WI38 (cell line): Measurements from ENCODE around the gene TEX2.
A peak's percentile ranks its signal among the peaks of the same experiment; 100 is the strongest.

ENCODE experiments used
- H3K4me3 ChIP-seq: 2 replicates; pipeline ENCODE4 v1.5.1; 2011; ENCODE audit warnings: low read depth, mild to moderate bottlenecking, control low read depth, low read length
- CTCF ChIP-seq: IDR thresholded peaks from 2 replicates; pipeline ENCODE4 v1.5.1; 2012; ENCODE audit warnings: low read depth, mild to moderate bottlenecking, control low read depth, low read length

The TEX2 gene

DNA sequence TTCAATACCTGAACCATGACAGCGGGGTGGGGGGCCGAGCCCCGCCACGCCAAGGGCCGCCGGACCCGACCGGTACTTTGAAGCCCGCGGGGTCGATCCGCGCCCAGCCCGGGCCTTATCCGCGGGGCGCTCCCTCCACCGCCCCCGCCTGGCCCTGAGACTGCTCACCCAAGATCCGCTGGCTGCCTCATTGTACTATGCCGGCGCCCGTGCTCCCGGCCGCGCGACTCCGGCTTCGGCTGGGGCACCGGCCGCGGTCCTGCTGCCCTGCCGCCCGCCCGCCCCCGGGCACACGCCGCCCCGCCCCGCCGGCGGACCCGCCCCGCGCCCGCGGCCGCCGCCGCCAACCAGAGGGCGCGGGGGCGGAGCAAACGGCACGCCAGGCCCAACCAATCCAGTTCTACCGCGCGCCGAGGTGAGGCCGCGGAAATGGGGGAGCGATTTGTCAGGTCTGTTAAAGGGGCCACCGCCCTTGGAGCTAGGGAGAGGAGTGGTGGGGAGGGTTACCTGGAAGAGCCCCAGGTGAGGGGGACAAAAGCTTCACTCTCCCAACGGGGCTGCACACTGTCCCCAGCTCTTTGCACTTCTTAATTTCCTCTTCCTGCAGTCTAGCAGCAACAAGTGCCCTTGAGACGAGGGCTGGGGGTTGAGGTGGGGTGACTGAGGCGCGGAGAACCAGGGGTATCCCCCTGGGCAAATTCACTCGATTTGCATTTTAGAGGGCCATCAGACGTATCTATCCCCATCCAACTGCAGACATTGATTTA lies at the start of gene TEX2:
Gene TEX2, minus strand, starts transcription at position 261 of the 767 bp plus-strand sequence. CDS start 49,043 bp downstream, outside the sequence.
- TF ChIP-seq CTCF: no peak
- peak within 1 kb of the TSS; percentile 84 for H3K4me3 ChIP-seq

DNA sequence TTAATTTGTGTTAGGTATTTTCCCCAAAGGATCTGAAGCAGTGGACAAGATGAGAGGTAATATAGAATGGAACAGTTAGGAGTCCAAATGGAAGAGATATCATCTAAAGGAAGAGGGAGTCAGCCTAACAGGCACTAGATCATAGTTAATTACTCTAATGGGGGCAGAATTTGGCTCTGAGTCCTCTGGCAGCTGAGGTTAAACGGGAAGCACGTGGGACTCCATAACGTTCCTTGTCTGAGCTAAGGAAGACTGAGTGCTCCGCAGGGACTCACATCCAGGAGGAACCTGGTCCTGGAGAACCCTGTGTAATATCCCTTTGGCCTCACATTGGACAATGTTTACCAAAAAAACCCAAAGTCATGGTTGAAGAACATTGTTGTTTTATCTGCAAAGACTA lies 46.6 kb upstream of the TEX2 start:
- TF ChIP-seq CTCF: no peak
- H3K4me3 ChIP-seq: no peak overlapping the region

DNA sequence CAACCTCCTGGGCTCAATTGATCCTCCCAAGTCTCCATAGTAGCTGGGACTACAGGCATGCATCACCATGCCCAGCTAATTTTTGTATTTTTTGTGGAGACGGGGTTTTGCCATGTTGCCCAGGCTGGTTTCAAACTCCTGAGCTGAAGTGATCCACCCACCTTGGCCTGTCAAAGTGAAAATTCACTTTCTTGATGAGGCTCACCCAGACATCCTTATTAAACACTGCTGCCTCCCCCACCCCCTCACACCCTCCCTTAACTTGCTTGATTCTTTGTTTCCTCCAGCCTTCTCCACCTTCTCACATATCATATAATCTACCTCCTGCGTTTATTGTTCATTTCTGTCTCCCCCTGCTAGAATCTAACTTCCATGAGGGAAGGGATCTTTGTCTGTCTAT lies 46.0 kb upstream of the TEX2 start:
- no peak for TF ChIP-seq CTCF
- no peak overlapping the region for H3K4me3 ChIP-seq

DNA sequence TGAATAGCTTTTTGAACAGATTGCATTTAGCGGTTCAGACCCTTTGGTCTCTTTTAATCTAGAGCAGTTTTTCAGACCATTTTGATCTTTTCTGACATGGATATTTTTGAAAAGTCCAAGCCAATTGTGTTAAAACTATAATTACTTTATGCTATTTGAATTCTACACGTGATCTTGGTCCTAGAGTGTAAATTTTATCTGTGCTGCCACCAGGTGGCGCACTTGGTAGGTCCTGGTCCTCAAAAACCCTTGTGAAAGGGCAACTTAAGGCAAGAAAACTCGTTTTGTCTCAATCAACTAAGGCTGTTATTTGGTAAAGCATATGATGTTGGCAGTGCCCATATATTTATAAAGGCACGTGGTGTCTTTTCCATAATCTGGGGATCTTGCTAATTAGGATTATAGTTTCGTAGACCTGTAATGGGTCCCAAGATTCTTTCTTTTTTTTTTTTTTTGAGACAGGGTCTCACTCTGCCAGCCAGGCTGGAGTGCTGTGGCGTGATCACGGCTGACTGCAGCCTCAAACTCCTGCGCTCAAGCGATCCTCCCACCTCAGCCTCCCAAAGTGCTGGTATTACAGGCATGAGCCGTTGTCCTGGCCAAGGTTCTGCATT lies 43.9 kb upstream of the TEX2 start:
- peak; percentile 68 for TF ChIP-seq CTCF
- no peak overlapping the region for H3K4me3 ChIP-seq

DNA sequence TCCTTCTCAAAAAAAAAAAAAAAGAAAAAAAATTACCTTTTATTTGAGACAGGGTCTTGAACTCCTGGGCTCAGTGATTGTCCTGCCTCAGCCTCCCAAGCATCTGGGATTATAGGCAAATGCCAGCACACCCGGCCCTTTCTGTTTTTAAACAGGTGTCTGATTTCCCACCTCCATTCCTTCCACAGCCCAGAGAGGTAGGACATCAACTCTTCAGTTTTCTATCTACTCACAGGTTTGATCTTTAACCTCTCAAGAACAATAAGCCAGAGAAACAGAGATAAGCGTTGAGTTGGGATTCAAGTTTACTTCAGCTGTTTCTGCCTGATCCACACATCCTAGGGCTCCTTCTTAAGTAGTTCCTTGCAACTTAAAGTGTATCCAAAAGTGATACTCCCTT lies 41.5 kb upstream of the TEX2 start:
- TF ChIP-seq CTCF: no peak
- no peak overlapping the region for H3K4me3 ChIP-seq

DNA sequence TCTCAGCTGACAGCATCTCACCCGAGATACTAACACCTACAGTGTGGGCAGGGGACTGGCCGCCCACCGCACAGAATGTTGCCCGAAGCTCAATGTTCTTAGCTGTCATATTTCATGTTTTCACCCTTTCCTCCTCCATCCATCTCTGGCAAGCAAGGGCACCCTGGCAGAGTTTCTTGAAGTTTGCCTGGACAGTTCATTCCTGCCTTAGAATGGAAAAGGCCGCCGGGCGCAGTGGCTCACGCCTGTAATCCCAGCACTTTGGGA lies 37.6 kb upstream of the TEX2 start:
- no peak overlapping the region for H3K4me3 ChIP-seq
- no peak for TF ChIP-seq CTCF

- H3K4me3 ChIP-seq: no peak overlapping the region
- no peak for TF ChIP-seq CTCF
These were observed 34.5 kb upstream of the TEX2 start for GRCh38 chr17:64297467-64298088.
